GM21381 (cell line): Measurements from ENCODE around the gene N4BP3.
A peak's percentile ranks its signal among the peaks of the same experiment; 100 is the strongest.

ENCODE experiments used
- ATAC-seq: cut with Tn5 transposase; IDR thresholded peaks from one replicate; pipeline ENCODE4 v1.9.1; 2021; ENCODE audit warnings: mild to moderate bottlenecking, moderate library complexity; ENCODE audit not compliant: unreplicated experiment

N4BP3 gene

GRCh38 chr5:178094345-178094744, 19.0 kb upstream of the N4BP3 start:
- ATAC-seq, result no peak

DNA sequence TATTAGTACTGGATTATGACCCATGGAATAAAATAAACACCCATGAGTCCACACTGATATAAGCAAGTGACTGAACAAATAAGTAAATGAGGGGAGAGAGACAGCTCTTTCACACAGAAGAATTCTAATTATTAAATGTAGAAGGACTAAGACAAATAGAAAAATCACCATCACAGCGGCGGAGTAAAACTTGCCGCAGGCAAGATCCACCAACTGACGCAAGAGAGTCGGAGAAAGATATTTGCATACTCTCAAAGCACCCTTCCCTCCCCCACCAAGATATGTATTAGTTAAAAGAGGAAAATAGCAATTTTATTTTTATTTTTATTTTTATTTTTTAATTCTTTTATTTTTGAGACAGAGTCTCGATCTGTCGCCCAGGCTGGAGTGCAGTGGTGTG, 14.6 kb upstream of the N4BP3 start:
- ATAC-seq, result no peak

DNA sequence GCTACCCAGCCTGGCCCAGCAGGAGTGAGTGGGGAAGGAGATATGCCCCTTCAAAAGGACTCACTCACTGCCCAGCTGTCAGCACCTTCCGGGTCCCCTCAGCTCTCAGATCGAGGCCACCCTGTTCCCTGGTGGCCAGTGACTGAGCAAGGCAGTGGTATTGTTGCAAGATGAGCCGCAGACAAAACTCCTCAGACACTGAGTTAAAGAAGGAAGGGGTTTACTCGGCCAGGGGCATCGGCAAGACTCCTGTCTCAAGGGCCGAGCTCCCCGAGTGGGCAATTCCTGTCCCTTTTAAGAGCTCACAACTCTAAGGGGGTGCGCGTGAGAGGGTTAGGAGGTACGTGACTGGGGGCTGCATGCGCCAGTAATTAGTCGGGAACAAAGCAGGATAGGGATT, 9.7 kb upstream of the N4BP3 start:
- ATAC-seq, result no peak

GRCh38 chr5:178104492-178104891, 8.8 kb upstream of the N4BP3 start:
- no peak for ATAC-seq

GRCh38 chr5:178106086-178106485, 7.2 kb upstream of the N4BP3 start:
- no peak for ATAC-seq

DNA sequence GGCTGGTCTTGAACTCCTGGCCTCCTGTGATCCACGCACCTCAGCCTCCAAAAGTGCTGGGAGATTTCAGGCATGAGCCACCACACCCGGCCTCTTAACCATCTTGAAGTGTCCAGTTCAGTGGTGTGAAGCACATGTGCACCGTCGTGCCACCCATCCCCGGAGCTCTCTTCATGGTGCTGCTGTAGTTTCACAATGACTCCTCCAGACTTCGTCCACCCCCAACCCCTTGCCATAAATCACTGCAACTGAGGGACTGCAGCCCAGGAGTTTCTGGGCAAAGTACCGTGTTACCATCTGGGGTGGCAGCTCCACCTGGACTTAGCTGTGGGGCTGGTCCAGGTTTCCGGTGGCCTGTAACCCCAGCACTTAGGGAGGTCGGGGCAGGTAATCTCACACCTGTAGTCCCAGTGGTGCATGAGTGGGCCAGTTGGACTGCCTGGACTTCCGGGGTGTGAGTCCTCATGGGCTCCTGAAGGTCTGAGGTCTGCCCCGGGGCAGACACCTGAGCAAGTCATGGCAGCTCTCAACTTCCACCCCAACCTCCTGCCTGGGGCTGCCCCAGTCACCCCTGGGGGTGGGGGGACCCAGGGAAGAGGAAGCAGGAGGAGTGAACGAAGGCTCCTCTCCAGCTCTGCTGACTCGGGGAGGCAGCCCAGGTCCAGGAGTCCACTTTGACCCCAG, 6.6 kb upstream of the N4BP3 start:
- no peak for ATAC-seq

GRCh38 chr5:178107756-178108310, 5.5 kb upstream of the N4BP3 start:
- no peak for ATAC-seq

DNA sequence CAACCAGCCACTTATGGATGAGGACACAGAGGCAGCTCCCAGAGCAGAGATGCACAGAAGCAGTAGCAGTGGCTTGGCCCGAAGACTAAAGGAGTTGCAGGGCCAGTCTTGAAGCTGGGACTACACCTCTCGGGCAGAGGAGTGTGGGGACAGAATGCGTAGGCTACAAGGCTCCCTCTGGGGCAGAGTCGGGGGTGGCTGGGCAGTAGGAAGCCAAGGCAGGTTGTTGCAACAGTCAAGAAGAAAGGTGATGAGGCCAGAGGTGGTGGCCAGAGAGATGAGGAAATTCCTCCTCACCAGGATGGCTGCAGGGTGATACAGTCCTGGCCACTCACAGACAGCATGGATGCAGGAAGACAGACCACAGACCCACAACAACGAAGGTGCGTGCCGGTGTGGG, 4.9 kb upstream of the N4BP3 start:
- ATAC-seq, result no peak

- ATAC-seq, result no peak
Measured at GRCh38 chr5:178108966-178109365, 4.4 kb upstream of the N4BP3 start.

GRCh38 chr5:178110511-178110910, 2.8 kb upstream of the N4BP3 start:
- ATAC-seq, result no peak

DNA sequence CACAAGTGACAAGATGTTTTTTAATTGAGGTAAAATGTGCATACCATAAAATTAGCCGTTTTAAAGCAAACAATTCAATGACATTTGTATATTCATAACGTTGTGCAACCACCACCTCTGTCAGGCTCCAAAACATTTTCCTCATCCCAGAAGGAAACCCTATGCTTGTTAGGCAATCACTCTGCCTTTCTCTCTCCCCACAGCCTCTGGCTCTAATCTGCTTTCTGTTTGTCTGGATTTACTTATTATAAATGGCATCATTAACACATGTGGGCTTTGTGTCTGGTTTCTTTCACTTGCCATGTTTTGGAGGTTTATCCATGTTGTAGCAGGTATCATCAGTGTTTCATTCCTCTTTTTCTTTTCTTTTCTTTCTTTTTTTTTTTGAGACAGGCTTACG, 1.4 kb upstream of the N4BP3 start:
- ATAC-seq, result no peak

DNA sequence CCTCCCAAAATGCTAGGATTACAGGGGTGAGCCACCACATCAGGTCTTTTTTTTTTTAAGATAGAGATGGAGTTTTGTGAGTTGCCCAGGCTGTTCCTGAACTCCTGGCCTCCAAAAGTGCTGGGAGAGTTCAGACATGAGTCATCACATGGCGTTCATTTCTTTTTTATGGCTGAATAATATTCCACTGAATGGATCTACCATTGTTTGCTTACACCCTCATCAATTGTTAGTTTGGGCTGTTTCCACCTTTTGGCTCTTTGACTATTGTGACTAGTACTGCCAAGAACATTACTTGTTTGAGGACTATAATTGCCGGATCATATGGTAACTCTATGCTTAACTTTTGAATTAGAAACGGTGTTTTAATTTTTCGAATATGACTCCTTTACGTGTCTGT, 787 bp upstream of the N4BP3 start:
- ATAC-seq, result no peak

- ATAC-seq, result peak; percentile 11
Measured at GRCh38 chr5:178113841-178114324, 551 bp downstream of the N4BP3 start.

- ATAC-seq, result no peak
Measured at GRCh38 chr5:178114325-178115135, 1.2 kb downstream of the N4BP3 start.

- no peak for ATAC-seq
Measured at GRCh38 chr5:178115136-178115813, 1.9 kb downstream of the N4BP3 start.

DNA sequence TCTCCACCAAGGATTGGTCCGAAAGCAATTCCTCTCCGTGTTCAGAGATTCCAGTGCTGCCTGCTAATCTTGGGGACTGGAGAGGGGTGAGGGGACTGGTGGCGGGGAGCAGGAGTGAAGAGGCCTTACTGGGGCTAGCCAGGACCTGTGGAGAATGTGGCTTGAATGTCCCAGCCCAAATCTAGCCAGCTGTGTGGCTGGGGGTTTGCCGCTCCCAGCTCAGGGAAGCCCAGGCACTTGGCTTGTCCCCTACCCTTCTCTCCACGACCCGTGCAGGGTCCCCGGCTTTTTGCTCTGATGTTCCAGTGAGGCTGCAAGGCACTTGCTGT, 2.4 kb downstream of the N4BP3 start:
- no peak for ATAC-seq

DNA sequence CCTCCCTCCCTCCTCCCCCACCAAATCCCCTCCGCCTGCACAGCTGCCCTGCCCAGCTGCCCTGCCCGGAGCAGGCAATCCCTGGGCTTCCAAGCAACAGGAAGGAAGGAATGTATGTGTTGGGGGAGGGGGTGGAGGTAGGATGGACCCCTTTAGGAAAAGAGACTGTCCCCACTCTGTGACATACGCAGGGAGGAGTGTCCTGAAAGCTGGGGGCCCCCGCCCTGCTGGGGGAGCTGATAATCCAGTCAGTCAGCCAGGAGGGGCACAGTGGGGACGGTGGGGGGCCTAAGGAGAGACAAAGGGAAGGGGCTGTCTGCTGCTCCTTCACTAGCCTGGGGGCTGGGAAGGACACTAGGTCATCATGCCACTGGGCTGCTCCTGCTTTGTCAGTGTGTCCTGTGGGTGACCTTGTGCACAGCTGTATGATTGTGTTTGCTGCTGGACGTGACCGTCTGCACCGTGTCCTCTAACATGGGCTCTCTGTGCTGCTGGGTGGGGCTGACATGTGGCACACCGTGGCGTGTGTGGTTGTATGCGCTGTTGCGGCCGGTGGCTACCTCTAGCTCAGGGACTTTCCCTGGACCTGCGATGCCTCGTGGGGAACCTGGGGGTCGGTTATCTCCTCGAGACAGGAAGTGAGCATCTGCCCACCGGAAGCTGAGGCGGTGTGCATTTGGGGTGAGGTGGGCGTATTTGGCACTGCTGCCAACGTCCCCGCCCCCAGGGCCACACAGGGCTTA, 3.0 kb downstream of the N4BP3 start:
- ATAC-seq, result peak; percentile 30

DNA sequence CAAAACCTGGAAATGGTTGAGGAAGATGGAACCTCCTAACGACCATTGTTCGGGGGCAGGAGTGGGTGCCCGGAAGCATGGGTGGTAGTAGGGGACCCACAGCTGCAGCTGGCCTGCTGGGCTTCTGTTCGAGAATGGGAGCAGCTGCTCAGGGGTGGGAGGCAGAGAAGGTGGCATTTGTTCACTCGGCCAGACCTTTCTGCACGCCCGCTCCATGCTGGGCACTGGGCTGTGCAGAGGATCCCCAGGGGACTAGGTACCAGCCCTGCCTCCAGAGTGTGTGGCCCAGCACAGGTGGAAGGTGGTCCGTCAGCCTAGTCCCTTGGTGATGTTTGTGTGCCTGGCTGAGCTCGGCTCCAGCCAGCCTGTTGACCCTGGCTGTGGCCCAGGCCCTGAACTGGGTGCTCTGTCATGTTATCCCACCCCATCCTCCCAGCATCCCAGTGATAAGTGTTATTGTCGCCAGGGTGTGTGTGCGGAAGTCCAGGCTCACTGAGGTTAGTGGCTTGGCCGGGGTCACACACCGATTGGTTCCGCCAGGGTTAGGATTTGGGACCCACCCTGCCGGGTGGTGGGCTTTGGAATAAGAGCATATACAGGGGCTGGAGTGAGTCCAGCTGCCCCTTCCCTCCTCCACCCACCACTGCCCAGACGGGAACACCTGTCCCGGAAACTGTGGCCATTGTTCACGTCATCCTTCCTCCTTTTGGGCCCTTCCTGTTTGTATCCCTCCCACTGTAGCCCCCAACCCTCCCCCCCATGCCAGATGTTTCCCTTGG, 4.8 kb downstream of the N4BP3 start:
- ATAC-seq, result no peak

DNA sequence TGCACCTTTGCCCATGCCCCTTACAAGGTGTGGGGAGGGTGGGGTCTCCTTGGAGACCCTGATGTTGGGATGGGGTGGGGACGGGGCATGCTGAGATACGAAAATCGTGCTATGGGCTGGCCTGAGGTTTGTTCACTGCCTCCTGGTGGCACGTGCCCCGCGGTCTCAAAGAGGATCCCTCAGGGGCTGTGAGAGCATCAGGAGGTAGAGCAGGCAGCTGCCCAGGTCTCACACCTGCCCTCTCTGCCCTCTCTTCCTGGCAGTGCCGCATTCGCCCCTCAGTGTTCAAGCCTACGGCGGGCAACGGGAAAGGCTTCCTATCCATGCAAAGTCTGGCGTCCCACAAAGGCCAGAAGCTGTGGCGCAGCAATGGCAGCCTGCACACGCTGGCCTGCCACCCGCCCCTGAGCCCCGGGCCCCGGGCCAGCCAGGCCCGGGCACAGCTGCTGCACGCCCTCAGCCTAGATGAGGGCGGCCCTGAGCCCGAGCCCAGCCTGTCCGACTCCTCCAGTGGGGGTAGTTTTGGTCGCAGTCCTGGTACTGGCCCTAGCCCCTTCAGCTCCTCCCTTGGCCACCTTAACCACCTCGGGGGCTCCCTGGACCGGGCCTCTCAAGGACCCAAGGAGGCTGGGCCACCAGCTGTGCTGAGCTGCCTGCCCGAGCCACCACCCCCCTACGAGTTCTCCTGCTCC, 6.7 kb downstream of the N4BP3 start:
- ATAC-seq, result no peak
